HG03439 (cell line): ENCODE data around the gene KCNJ6.

Experiments used
- ATAC-seq: cut with Tn5 transposase; IDR thresholded peaks from one replicate; pipeline ENCODE4 v1.9.1; 2021; ENCODE audit warnings: mild to moderate bottlenecking, moderate library complexity; ENCODE audit not compliant: unreplicated experiment

KCNJ6 gene

DNA sequence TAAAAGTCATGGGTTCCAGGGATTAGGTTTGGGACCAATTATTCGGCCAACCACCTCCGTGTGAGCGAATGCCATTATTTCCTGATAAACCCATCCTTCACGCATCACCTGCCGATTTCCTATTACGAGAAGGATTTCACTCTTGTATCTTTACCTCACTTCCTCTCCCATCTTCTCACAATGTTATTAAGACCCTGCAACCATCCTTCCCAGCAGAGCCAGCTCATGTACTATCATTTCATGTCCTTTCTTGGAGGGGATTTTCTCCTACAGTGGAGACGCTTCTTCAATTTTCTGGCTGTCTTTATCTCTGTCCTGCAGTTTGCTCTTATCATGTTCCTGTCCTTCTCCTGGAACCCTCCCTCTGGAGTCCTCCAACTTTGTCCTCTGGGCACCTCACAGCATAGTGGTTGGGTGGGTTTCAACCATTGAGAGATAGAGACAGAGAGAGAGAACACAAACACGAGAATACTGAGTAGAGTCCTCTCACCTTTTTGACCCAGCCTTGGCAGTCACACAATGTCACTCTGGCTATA lies 357.5 kb downstream of the KCNJ6 start:
- no peak for ATAC-seq
